ENCODE data around the gene FBXL19. TPM values are rescaled to one million over a fixed set of nuclear protein-coding genes. Genes with fewer than 3 reads are reported as not detected.
A peak's percentile ranks its signal among the peaks of the same experiment; 100 is the strongest.

Gene FBXL19
- polyA plus RNA-seq, 1 of the 3 experiments (the other 2 are of a cell fraction) = 20.6 TPM

- Histone ChIP-seq H3K9me3 (no peaks in the 10 kb centered on the region), H3K4me3 (ENCODE audit: low read depth in 2 of 2, low read length in 1 of 2) (peak overlapping the region; percentile 75 to 88), H3K27me3 (ENCODE audit: insufficient read depth) (no peaks in the 10 kb centered on the region), H3F3A (replicated peaks; ENCODE audit: insufficient read depth) (peaks cover 31% of the 10 kb centered on the region), H3K4me2 (peak overlapping the region; percentile 98), H2AFZ (ENCODE audit: low read depth) (0 out of 2 replicates have a peak overlapping the region, but pooled peaks have one; percentile 65), H3K9ac (peak overlapping the region; percentile 91), H3K79me2 (ENCODE audit: insufficient read depth) (peaks cover 43% of the 10 kb centered on the region), H3K27ac (ENCODE audit: low read depth in 2 of 2, low read length in 1 of 2) (peak overlapping the region; percentile 71 to 77; a peak in 3 of 4 replicates), H3K9me2 (no peaks in the 10 kb centered on the region), H3K36me3 (replicated peaks in 1 of 2; ENCODE audit: control insufficient read depth in 1 of 2, insufficient read depth in 2 of 2, low read length in 1 of 2) (peaks cover 12 to 34% of the 10 kb centered on the region in 2 experiments), H3K4me1 (ENCODE audit: control insufficient read depth in 1 of 2, insufficient read depth in 2 of 2, low read depth in 1 of 2, low read length in 1 of 2) (peaks cover 12 to 29% of the 10 kb centered on the region in 2 experiments; a peak in 3 of 4 replicates), H4K20me1 (ENCODE audit: insufficient read depth) (no peaks in the 10 kb centered on the region)
- CTCF ChIA-PET = interaction anchor here (1.0 to 3.9 kb wide), 4 partner anchors 9 to 49 kb away, joined by 3 to 14 read pairs (median 8); no protein-coding TSS in a partner anchor
- TF ChIP-seq TCF12 (IDR thresholded peaks at IDR 0.05) = no peak
- no peak for TF ChIP-seq FOSL2 (IDR thresholded peaks at IDR 0.05; ENCODE audit: borderline replicate concordance, low read depth)
- TF ChIP-seq EP300 (IDR thresholded peaks at IDR 0.05; ENCODE audit: borderline replicate concordance in 1 of 2, low read depth in 1 of 2, low read length in 1 of 2) = no peak
- TF ChIP-seq NFIC (IDR thresholded peaks at IDR 0.05; ENCODE audit: borderline replicate concordance) = no peak
- TF ChIP-seq ELF1 (IDR thresholded peaks at IDR 0.05) = no peak
- TF ChIP-seq TEAD4 (IDR thresholded peaks at IDR 0.05; ENCODE audit: borderline replicate concordance, insufficient read depth) = no peak
- TF ChIP-seq TAF1 (IDR thresholded peaks at IDR 0.05; ENCODE audit: borderline replicate concordance, low read depth, low read length) = no peak
- TF ChIP-seq JUND (IDR thresholded peaks at IDR 0.05) = no peak
- peak; percentile 63 for DNase-seq
- WGBS (ENCODE audit: low lambda C conversion rate) = 0% methylated on average over 4 of the region's 11 CpGs
- POLR2A ChIA-PET = interaction anchor here (0.6 to 1.1 kb wide), 4 partner anchors 9 to 115 kb away, joined by 3 to 4 read pairs (median 3); no protein-coding TSS in a partner anchor
Observed at GRCh38 chr16:30893417-30893743, 30.0 kb upstream of the FBXL19 start.

DNA sequence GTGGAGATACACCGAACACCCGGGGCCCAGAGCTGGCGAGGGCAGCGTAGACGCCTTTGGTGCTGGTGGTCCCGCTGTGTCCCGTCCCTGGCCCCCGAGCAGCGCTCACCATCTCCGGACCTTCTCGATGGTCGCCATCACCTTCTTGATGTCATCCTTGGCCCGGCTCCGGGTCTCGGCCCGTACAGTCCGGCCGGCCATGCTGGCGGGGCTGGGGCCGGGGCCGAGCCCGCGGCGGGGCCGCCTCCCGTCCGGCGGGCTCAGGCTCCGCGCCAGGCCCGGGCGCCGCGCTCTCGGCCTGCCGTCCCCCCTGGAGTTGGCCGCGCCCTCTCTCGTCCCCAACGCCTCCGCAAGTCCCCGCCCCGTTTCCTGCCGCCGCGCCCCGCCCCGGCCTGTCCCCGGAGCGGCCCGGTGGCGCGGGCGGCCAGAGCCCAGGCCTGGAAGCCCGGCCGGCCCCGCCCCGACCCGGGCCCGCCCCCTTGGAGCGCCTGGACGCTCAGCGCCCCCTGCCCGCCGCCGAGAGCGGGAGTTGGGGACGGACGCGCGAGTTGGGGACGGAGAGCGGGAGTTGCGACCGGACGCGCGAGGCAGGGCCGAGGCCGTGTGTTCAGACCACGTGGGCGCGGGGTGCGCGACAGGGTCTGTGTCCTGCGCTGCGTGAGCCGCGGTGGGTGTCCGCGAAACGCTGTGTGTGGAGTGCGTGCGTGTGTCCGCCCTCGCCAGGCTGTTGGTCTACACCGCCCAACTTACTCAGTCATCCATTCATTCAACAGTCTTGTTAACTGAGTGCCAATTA lies 29.4 kb upstream of the FBXL19 start, which contains the start of gene BCL7C:
Gene BCL7C (minus strand): TSS at position 334 of the 796 bp plus-strand sequence. CDS start 133 bp downstream, at position 201.
- 7% methylated on average over 29 of the region's 97 CpGs for WGBS (ENCODE audit: low lambda C conversion rate)
- H3K4me3 ChIP-seq (ENCODE audit: low read depth in 2 of 2, low read length in 1 of 2) = peak within 1 kb of the TSS; percentile 75 to 88
- peaks cover 7 to 31% of the 10 kb centered on the region in 2 experiments for H3K36me3 ChIP-seq (replicated peaks in 1 of 2; ENCODE audit: control insufficient read depth in 1 of 2, insufficient read depth in 2 of 2, low read length in 1 of 2)
- peak within 1 kb of the TSS; percentile 79; the same call in 1 of the 2 replicates for H2AFZ ChIP-seq (ENCODE audit: low read depth)
- ChIA-PET CTCF (interaction anchor here (1.0 to 3.9 kb wide), 3 partner anchors 8 to 49 kb away, joined by 3 to 14 read pairs (median 11); no protein-coding TSS in a partner anchor), POLR2A (interaction anchor here (0.8 to 1.1 kb wide), 3 partner anchors 8 to 116 kb away, joined by 3 to 4 read pairs (median 3); no protein-coding TSS in a partner anchor)
- H3K9me3 ChIP-seq = no peaks in the 10 kb centered on the region
- H3K79me2 ChIP-seq (ENCODE audit: insufficient read depth) = peaks cover 43% of the 10 kb centered on the region
- H4K20me1 ChIP-seq (ENCODE audit: insufficient read depth) = no peaks in the 10 kb centered on the region
- H3K4me1 ChIP-seq (ENCODE audit: control insufficient read depth in 1 of 2, insufficient read depth in 2 of 2, low read depth in 1 of 2, low read length in 1 of 2) = peaks cover 12 to 29% of the 10 kb centered on the region in 2 experiments; a peak in 3 of 4 replicates
- no peaks in the 10 kb centered on the region for H3K9me2 ChIP-seq
- peak within 1 kb of the TSS; percentile 98 for H3K4me2 ChIP-seq
- no peaks in the 10 kb centered on the region for H3K27me3 ChIP-seq (ENCODE audit: insufficient read depth)
- peak within 1 kb of the TSS; percentile 77 to 99 for H3K27ac ChIP-seq (ENCODE audit: low read depth in 2 of 2, low read length in 1 of 2)
- TF ChIP-seq FOXJ3 (CRISPR knock-in tag; IDR thresholded peaks at IDR 0.05) (peak; percentile 17; the same call in 1 of the 2 replicates), CHD2 (IDR thresholded peaks at IDR 0.05; ENCODE audit: low read length, partially characterized antibody) (peak; percentile 96), SIN3A (IDR thresholded peaks at IDR 0.05; ENCODE audit: borderline replicate concordance, low read depth, low read length) (peak; percentile 55; the same call in 1 of the 2 replicates), MXI1 (IDR thresholded peaks at IDR 0.05; ENCODE audit: low read depth, low read length) (peak; percentile 77), SMC3 (IDR thresholded peaks at IDR 0.05; ENCODE audit: low read depth, low read length) (no peak), USF1 (IDR thresholded peaks at IDR 0.05; ENCODE audit: borderline replicate concordance, low read depth) (peak; percentile 69; the same call in 1 of the 2 replicates), RCOR1 (IDR thresholded peaks at IDR 0.05; ENCODE audit: low read length) (no peak), RAD21 (IDR thresholded peaks at IDR 0.05; ENCODE audit: low read length) (0 out of 2 replicates have a peak, but pooled peaks have one; percentile 18), ZBTB33 (IDR thresholded peaks at IDR 0.05; ENCODE audit: borderline replicate concordance, low read depth) (peak; percentile 89; the same call in 1 of the 2 replicates)
- TF ChIP-seq, protein P1, sequence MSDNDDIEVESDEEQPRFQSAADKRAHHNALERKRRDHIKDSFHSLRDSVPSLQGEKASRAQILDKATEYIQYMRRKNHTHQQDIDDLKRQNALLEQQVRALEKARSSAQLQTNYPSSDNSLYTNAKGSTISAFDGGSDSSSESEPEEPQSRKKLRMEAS (IDR thresholded peaks at IDR 0.05; ENCODE audit: low read depth) = peak; percentile 97
- TF ChIP-seq, protein P2, sequence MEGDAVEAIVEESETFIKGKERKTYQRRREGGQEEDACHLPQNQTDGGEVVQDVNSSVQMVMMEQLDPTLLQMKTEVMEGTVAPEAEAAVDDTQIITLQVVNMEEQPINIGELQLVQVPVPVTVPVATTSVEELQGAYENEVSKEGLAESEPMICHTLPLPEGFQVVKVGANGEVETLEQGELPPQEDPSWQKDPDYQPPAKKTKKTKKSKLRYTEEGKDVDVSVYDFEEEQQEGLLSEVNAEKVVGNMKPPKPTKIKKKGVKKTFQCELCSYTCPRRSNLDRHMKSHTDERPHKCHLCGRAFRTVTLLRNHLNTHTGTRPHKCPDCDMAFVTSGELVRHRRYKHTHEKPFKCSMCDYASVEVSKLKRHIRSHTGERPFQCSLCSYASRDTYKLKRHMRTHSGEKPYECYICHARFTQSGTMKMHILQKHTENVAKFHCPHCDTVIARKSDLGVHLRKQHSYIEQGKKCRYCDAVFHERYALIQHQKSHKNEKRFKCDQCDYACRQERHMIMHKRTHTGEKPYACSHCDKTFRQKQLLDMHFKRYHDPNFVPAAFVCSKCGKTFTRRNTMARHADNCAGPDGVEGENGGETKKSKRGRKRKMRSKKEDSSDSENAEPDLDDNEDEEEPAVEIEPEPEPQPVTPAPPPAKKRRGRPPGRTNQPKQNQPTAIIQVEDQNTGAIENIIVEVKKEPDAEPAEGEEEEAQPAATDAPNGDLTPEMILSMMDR (IDR thresholded peaks at IDR 0.05) = peak; percentile 47
- peaks cover 31% of the 10 kb centered on the region for H3F3A ChIP-seq (replicated peaks; ENCODE audit: insufficient read depth)
- peak; percentile 96 for DNase-seq
- H3K9ac ChIP-seq = peak within 1 kb of the TSS; percentile 91
